Ovary (tissue), 9 donors: Measurements from ENCODE around the gene ITPR2. TPM values are rescaled to one million over a fixed set of nuclear protein-coding genes. Genes with fewer than 3 reads are reported as not detected.
A peak's percentile ranks its signal among the peaks of the same experiment; 100 is the strongest.
"Not testable (repeated sequence)": the region's sequence is repeated elsewhere in the genome, so short reads cannot be mapped to it uniquely, and the experiment has no call there.

Experiments
- DNase-seq, 5 donors: peaks; one replicate each; pipeline ENCODE4 v3.0.0-alpha.2; 2019 to 2020
- H3K27ac ChIP-seq, 2 donors: fragments of 200-600 bp; one replicate each; pipeline versions ENCODE4 v1.5.1 to v1.8.0; 2019 to 2022
- H3K27me3 ChIP-seq: fragments of 200-600 bp; one replicate; pipeline ENCODE4 v1.8.0; 2022
- H3K36me3 ChIP-seq: fragments of 200-600 bp; sonication (generic); one replicate; pipeline ENCODE4 v1.5.1; 2019
- H3K4me1 ChIP-seq: one replicate; pipeline ENCODE4 v1.8.1; 2013; ENCODE audit warnings: mild to moderate bottlenecking, moderate library complexity; ENCODE audit not compliant: insufficient read depth
- H3K4me3 ChIP-seq: fragments of 200-600 bp; sonication (generic); one replicate; pipeline ENCODE4 v1.5.1; 2017
- H3K9me3 ChIP-seq, 2 donors: fragments of 200-600 bp in 1 of 2; sonication (generic) in 1 of 2; one replicate each; pipeline versions ENCODE4 v1.5.1 to v1.8.1; 2013 to 2019; ENCODE audit warnings: mild to moderate bottlenecking in 1 of 2, moderate library complexity in 1 of 2
- CTCF ChIP-seq, 3 donors: fragments of 450-650 bp in 2 of 3; fragments of 200-600 bp in 1 of 3; IDR thresholded peaks; one replicate each; pipeline versions ENCODE4 v1.5.1 to v1.8.0; 2016 to 2022; ENCODE audit warnings: antibody characterized with exemption in 3 of 3, mild to moderate bottlenecking in 1 of 3
- EP300 ChIP-seq: sonication (generic); formaldehyde crosslinking; IDR thresholded peaks from one replicate; pipeline ENCODE4 v1.6.1; 2017; ENCODE audit warnings: antibody characterized with exemption
- POLR2A ChIP-seq: fragments of 450-650 bp; IDR thresholded peaks from one replicate; pipeline ENCODE4 v1.6.1; 2017; ENCODE audit warnings: antibody characterized with exemption, mild to moderate bottlenecking, moderate library complexity
- WGBS, 3 donors: extraction: QIAGEN DNeasy Blood & Tissue Kit in 1 of 3; methylation state at CpG; one replicate each; pipeline versions ENCODE4 v1.1.5 to v1.1.7; 2013 to 2017; 5-methylcytosine and 5-hydroxymethylcytosine counted together
- intact Hi-C, 4 donors: fragments of 100-400 bp; cut with DNase I; formaldehyde crosslinking; loops; one replicate each; pipeline versions ENCODE4 v1.11.0 to v1.15.1; 2022 to 2023
- polyA plus RNA-seq, 2 donors: library from polyadenylated mRNA; stranded (reverse); fragments of 200-250 nt in 1 of 2; fragments of 350-450 nt in 1 of 2; fragmentation: Illumina TruSeq in 1 of 2; extraction: RNeasy Lipid Tissue Mini Kit (QIAGEN cat#74804) in 1 of 2; gene quantifications; one replicate each; pipeline ENCODE4 v1.2.3, GENCODE V29; 2013 to 2014
- total RNA-seq, 7 donors: library from RNA; depleted of rRNA in 2 of 7; stranded (reverse); fragments of >200 nt in 2 of 7; fragmentation: NEBNext Ultra II Directional in 3 of 7; extraction: Animal tissue kit (Norgen Biotek cat#: 25700) in 3 of 7; gene quantifications; one replicate each; pipeline versions ENCODE4 v1.1.0 to v1.2.4, GENCODE V29; 2016 to 2023
- donor health status: DM: no; HTN: no; CAD: no; lungs with moderate emphysema.
- donor health status: DM: no; HTN: no; CAD: no.
- donor health status: Bipolar disorder and iron deficiency.
- donor health status: DM: yes; HTN: yes; CAD: no.
- donor health status: DM: no; HTN: no; CAD: no.
- donor health status: DM: yes; HTN: yes; CAD: no.

ITPR2 gene
- total and polyA plus RNA-seq, 9 donors = 5.9 to 51.1 (median 32.9) TPM

GRCh38 chr12:26841085-26841484 is 8.1 kb upstream of the ITPR2 start:
- TF ChIP-seq CTCF (IDR thresholded peaks at IDR 0.05) (no peak), POLR2A (no peak), EP300 (no peak)
- no peaks in the 10 kb centered on the region for H3K36me3 ChIP-seq
- H3K27me3 ChIP-seq = no peaks in the 10 kb centered on the region
- 86 to 92% (median 92%) methylated on average over 5 of the region's 5 CpGs for WGBS, 3 donors
- intact Hi-C loops = no loop called here
- no peak overlapping the region for H3K27ac ChIP-seq
- no peak for DNase-seq
- no peak overlapping the region for H3K4me3 ChIP-seq
- no peaks in the 10 kb centered on the region for H3K9me3 ChIP-seq
- peaks cover 2% of the 10 kb centered on the region for H3K4me1 ChIP-seq

- no peaks in the 10 kb centered on the region for H3K27me3 ChIP-seq
- 96 to 98% (median 96%) methylated on average over 3 of the region's 3 CpGs for WGBS, 3 donors
- intact Hi-C loops = no loop called here
- no peaks in the 10 kb centered on the region for H3K4me1 ChIP-seq
- H3K9me3 ChIP-seq = no peaks in the 10 kb centered on the region
- H3K4me3 ChIP-seq = no peak overlapping the region
- no peak for DNase-seq
- no peaks in the 10 kb centered on the region for H3K36me3 ChIP-seq
- H3K27ac ChIP-seq = no peak overlapping the region
- TF ChIP-seq EP300 = no peak
- TF ChIP-seq POLR2A = no peak
- TF ChIP-seq CTCF (IDR thresholded peaks at IDR 0.05) = no peak
Observed at GRCh38 chr12:26839512-26839911, 6.5 kb upstream of the ITPR2 start.

GRCh38 chr12:26838888-26839416 is 6.0 kb upstream of the ITPR2 start:
- no peak overlapping the region for H3K4me3 ChIP-seq
- no peak for DNase-seq
- no peaks in the 10 kb centered on the region for H3K27me3 ChIP-seq
- 96 to 98% (median 98%) methylated on average over 22 to 24 of the region's 24 CpGs for WGBS, 3 donors
- no peaks in the 10 kb centered on the region for H3K4me1 ChIP-seq
- intact Hi-C loops = no loop called here
- no peak for TF ChIP-seq EP300
- TF ChIP-seq CTCF (IDR thresholded peaks at IDR 0.05) = no peak
- TF ChIP-seq POLR2A = no peak
- no peaks in the 10 kb centered on the region for H3K36me3 ChIP-seq
- no peaks in the 10 kb centered on the region for H3K9me3 ChIP-seq
- no peak overlapping the region for H3K27ac ChIP-seq

GRCh38 chr12:26836201-26836600 is 3.2 kb upstream of the ITPR2 start:
- H3K27me3 ChIP-seq = no peaks in the 10 kb centered on the region
- H3K36me3 ChIP-seq = no peaks in the 10 kb centered on the region
- DNase-seq = no peak
- no peak overlapping the region for H3K4me3 ChIP-seq
- intact Hi-C loops = no loop called here
- 95 to 100% (median 98%) methylated on average over 2 of the region's 2 CpGs for WGBS, 3 donors
- TF ChIP-seq EP300 (no peak), CTCF (IDR thresholded peaks at IDR 0.05) (no peak), POLR2A (no peak)
- no peaks in the 10 kb centered on the region for H3K9me3 ChIP-seq
- no peak overlapping the region for H3K27ac ChIP-seq
- peaks cover 2% of the 10 kb centered on the region for H3K4me1 ChIP-seq

- H3K27me3 ChIP-seq, H3K4me3 ChIP-seq, H3K4me1 ChIP-seq, DNase-seq, intact Hi-C loops, H3K9me3 ChIP-seq, H3K36me3 ChIP-seq: not testable (repeated sequence)
- H3K27ac ChIP-seq = peak overlapping the region in 1 of 2 donors; percentile 92
- 94 to 96% (median 95%) methylated on average over 7 of the region's 7 CpGs for WGBS, 3 donors
Observed at GRCh38 chr12:26834503-26835060, 1.6 kb upstream of the ITPR2 start.
